ENCODE results near the gene TTN.

DNA sequence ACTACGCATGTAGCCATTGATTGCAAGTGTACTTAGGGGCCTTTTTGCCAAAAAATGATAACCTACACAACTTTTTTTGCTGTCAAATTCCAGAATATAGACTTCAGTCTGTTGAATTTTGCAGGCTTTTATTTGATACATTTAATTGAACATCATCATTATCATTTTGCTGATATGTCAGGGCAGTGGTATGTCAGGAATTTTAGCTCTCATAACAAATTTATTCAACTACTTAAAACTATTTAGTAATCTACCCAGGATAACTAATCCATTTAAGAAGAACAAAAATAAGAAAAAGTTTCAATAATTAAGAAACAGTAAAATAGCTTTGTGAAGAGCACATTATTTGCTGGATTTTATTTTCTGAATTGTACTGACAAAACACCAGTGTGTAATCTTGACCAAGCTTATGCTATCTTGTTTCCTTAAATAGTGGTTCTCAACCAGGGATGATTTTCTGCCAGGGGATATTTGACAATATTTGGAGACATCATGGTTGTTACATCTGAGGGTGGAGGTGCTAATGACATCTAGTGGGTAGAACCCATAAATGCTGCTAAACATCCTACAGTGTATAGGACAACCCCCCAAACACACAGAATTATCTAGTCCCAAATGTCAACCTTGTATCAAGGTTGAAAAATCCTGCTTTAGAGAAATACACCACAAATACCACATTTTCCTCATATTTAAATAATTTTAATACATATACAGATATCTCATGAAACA lies 12.1 kb upstream of the TTN start:
- TF ChIP-seq EZH2 (IDR thresholded peaks at IDR 0.05; ENCODE audit: low read length, missing control alignments), result no peak
- TF ChIP-seq, protein P1, sequence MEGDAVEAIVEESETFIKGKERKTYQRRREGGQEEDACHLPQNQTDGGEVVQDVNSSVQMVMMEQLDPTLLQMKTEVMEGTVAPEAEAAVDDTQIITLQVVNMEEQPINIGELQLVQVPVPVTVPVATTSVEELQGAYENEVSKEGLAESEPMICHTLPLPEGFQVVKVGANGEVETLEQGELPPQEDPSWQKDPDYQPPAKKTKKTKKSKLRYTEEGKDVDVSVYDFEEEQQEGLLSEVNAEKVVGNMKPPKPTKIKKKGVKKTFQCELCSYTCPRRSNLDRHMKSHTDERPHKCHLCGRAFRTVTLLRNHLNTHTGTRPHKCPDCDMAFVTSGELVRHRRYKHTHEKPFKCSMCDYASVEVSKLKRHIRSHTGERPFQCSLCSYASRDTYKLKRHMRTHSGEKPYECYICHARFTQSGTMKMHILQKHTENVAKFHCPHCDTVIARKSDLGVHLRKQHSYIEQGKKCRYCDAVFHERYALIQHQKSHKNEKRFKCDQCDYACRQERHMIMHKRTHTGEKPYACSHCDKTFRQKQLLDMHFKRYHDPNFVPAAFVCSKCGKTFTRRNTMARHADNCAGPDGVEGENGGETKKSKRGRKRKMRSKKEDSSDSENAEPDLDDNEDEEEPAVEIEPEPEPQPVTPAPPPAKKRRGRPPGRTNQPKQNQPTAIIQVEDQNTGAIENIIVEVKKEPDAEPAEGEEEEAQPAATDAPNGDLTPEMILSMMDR (conservative IDR thresholded peaks at IDR 0.05 in 1 of 2, IDR thresholded peaks at IDR 0.05 in 1 of 2; ENCODE audit: low read depth in 1 of 2, low read length in 2 of 2), result no peak

Measured in fibroblast of lung (primary cell).